HCT116 (cell line): Measurements from ENCODE around the gene TCEANC. TPM values are rescaled to one million over a fixed set of nuclear protein-coding genes. Genes with fewer than 3 reads are reported as not detected.

Experiments
- ATAC-seq: fragments of 200-7000 bp; cut with Tn5 transposase; 2 replicates; pipeline ENCODE4 v1.9.1; 2020; ENCODE audit warnings: mild to moderate bottlenecking, moderate library complexity
- BruUV-seq: library from RNA; stranded (reverse); fragments of 400-500 nt; replicated peaks from 2 replicates; lab custom pipeline; 2021; lab: Mats Ljungman, UMichigan
- CTCF ChIA-PET: fragments of 300-600 bp; sonication (Branson Sonifier 250); formaldehyde crosslinking; loops from one replicate; lab custom pipeline; 2021; ENCODE audit warnings: antibody characterized with exemption; lab: Charles Lee
- POLR2A ChIA-PET: fragments of 300-600, 350-600 bp; sonication (Branson Sonifier 250); formaldehyde crosslinking; loops from one replicate; lab custom pipeline; 2021; ENCODE audit warnings: antibody characterized with exemption; lab: Charles Lee
- RAD21 ChIA-PET, 2 experiments: fragments of 300-600 bp; sonication (Branson Sonifier 250); formaldehyde crosslinking; loops; one replicate each; lab custom pipeline; 2023; ENCODE audit warnings: low total read pairs in 2 of 2; ENCODE audit not compliant: uncharacterized antibody in 2 of 2, unreplicated experiment in 2 of 2, low non-redundant PET in 1 of 2; lab: Charles Lee
- DNase-seq: peaks from one replicate; pipeline ENCODE4 v3.0.0-alpha.2; 2010; ENCODE audit warnings: low read depth, low spot score
- H2AFZ ChIP-seq: fragments of 200-600 bp; shearing (Covaris generic), sonication (generic); 2 replicates; pipeline ENCODE4 v1.6.1; 2017; ENCODE audit warnings: low read depth, mixed run types, mixed read lengths, antibody characterized with exemption, low read length; ENCODE audit not compliant: poor library complexity, severe bottlenecking
- H3K27ac ChIP-seq: 2 replicates; pipeline ENCODE4 v1.5.1; 2012; ENCODE audit warnings: low read depth, low read length
- H3K27me3 ChIP-seq: fragments of 200-600 bp; sonication (generic); 2 replicates; pipeline ENCODE4 v1.6.1; 2016; ENCODE audit warnings: mixed run types, low read length, mixed read lengths; ENCODE audit not compliant: insufficient read depth
- H3K36me3 ChIP-seq, 2 experiments: fragments of 200-500 bp in 1 of 2; fragments of 200-600 bp in 1 of 2; sonication (Bioruptor generic) in 1 of 2; sonication (generic) in 1 of 2; 2 replicates each; pipeline versions ENCODE4 v1.5.1 to v1.6.1; 2014 to 2016; ENCODE audit warnings: low read length in 2 of 2, inconsistent platforms in 1 of 2, mixed read lengths in 1 of 2, mixed run types in 1 of 2; ENCODE audit not compliant: insufficient read depth in 2 of 2, control insufficient read depth in 1 of 2
- H3K4me1 ChIP-seq, 2 experiments: fragments of 200-600 bp in 1 of 2; sonication (generic) in 1 of 2; 2 replicates each; pipeline versions ENCODE4 v1.5.1 to v1.6.1; 2012 to 2017; ENCODE audit warnings: low read length in 2 of 2, inconsistent platforms in 1 of 2, mild to moderate bottlenecking in 1 of 2, mixed read lengths in 1 of 2, mixed run types in 1 of 2, moderate library complexity in 1 of 2; ENCODE audit not compliant: insufficient read depth in 2 of 2, control insufficient read depth in 1 of 2
- H3K4me2 ChIP-seq: fragments of 200-600 bp; sonication (generic); 2 replicates; pipeline ENCODE4 v1.6.1; 2017; ENCODE audit warnings: mixed run types, low read length, mixed read lengths
- H3K4me3 ChIP-seq, 2 experiments: fragments of 200-600 bp in 1 of 2; sonication (generic) in 1 of 2; replicated peaks in 1 of 2; 2 replicates each; pipeline ENCODE4 v1.5.1; 2011 to 2016; ENCODE audit warnings: low read length in 2 of 2, control low read depth in 1 of 2, low read depth in 1 of 2, mild to moderate bottlenecking in 1 of 2, mixed read lengths in 1 of 2, mixed run types in 1 of 2
- H3K79me2 ChIP-seq: fragments of 200-600 bp; sonication (generic); 2 replicates; pipeline ENCODE4 v1.6.1; 2017; ENCODE audit warnings: mild to moderate bottlenecking, mixed run types, low read length, moderate library complexity, mixed read lengths; ENCODE audit not compliant: insufficient read depth
- H3K9ac ChIP-seq: fragments of 200-600 bp; sonication (generic); 2 replicates; pipeline ENCODE4 v1.6.1; 2016; ENCODE audit warnings: low read length, mixed read lengths
- H3K9me2 ChIP-seq: fragments of 200-600 bp; sonication (generic), shearing (Covaris generic); 2 replicates; pipeline ENCODE4 v1.6.1; 2017; ENCODE audit warnings: mixed run types, mild to moderate bottlenecking, moderate library complexity; ENCODE audit not compliant: insufficient read depth
- H3K9me3 ChIP-seq, 2 experiments: fragments of 200-500 bp in 1 of 2; fragments of 200-600 bp in 1 of 2; sonication (Bioruptor generic) in 1 of 2; sonication (generic) in 1 of 2; 2 replicates each; pipeline ENCODE4 v1.6.1; 2014 to 2017; ENCODE audit warnings: low read length in 2 of 2, mixed read lengths in 2 of 2, inconsistent platforms in 1 of 2, low read depth in 1 of 2, mild to moderate bottlenecking in 1 of 2, mixed run types in 1 of 2, moderate library complexity in 1 of 2; ENCODE audit not compliant: control insufficient read depth in 1 of 2, insufficient read depth in 1 of 2
- H4K20me1 ChIP-seq: fragments of 200-600 bp; sonication (generic), shearing (Covaris generic); 2 replicates; pipeline ENCODE4 v1.6.1; 2017; ENCODE audit warnings: mixed run types, mild to moderate bottlenecking, moderate library complexity; ENCODE audit not compliant: insufficient read depth
- EZH2 ChIP-seq: fragments of 200-600 bp; sonication (generic); IDR thresholded peaks from 2 replicates; pipeline ENCODE4 v1.6.1; 2017; ENCODE audit warnings: antibody characterized with exemption, mixed run types
- EZH2phosphoT487 ChIP-seq: fragments of 200-600 bp; IDR thresholded peaks from 2 replicates; pipeline ENCODE4 v1.6.1; 2018; ENCODE audit warnings: antibody characterized with exemption, borderline replicate concordance
- JUND ChIP-seq: IDR thresholded peaks from 2 replicates; pipeline ENCODE4 v1.6.1; 2012
- POLR2A ChIP-seq: IDR thresholded peaks from 2 replicates; pipeline ENCODE4 v1.7.0; 2011; ENCODE audit warnings: borderline replicate concordance; ENCODE audit not compliant: insufficient read depth, insufficient read length; ENCODE audit errors: extremely low read depth
- RAD21 ChIP-seq: IDR thresholded peaks from 2 replicates; pipeline ENCODE4 v1.6.1; 2012; ENCODE audit warnings: low read depth, mild to moderate bottlenecking
- SP1 ChIP-seq: IDR thresholded peaks from 2 replicates; pipeline ENCODE4 v1.6.1; 2012; ENCODE audit warnings: low read depth
- TCF7L2 ChIP-seq: IDR thresholded peaks from 2 replicates; pipeline ENCODE4 v1.7.0; 2011; ENCODE audit warnings: borderline replicate concordance, inconsistent platforms; ENCODE audit not compliant: insufficient read depth, insufficient read length; ENCODE audit errors: extremely low read depth
- intact Hi-C: fragments of 100-400 bp; cut with micrococcal nuclease; formaldehyde crosslinking; loops from 2 replicates; pipeline ENCODE4 v1.10.0; 2022
- total RNA-seq: library from RNA; stranded (reverse); gene quantifications from one replicate; pipeline ENCODE4 v1.2.1, GENCODE V29; 2021; ENCODE audit not compliant: unreplicated experiment
- TF ChIP-seq, protein P1 (sequence below): IDR thresholded peaks from 2 replicates; pipeline ENCODE4 v1.6.1; 2012; ENCODE audit warnings: low read depth
- TF ChIP-seq, protein P2 (sequence below): IDR thresholded peaks from 2 replicates; pipeline ENCODE4 v1.6.1; 2011; ENCODE audit warnings: mild to moderate bottlenecking, low read length, moderate library complexity; ENCODE audit not compliant: insufficient replicate concordance; ENCODE audit errors: extremely low read depth
- TF ChIP-seq, protein P3 (sequence below), 3 experiments: fragments of 200-600 bp in 1 of 3; sonication (generic) in 1 of 3; IDR thresholded peaks in 2 of 3; conservative IDR thresholded peaks in 1 of 3; 2 replicates each; pipeline ENCODE4 v1.5.1; 2012 to 2017; ENCODE audit warnings: low read depth in 2 of 3, low read length in 2 of 3, antibody characterized with exemption in 1 of 3, borderline replicate concordance in 1 of 3, control low read depth in 1 of 3, mild to moderate bottlenecking in 1 of 3, mixed read lengths in 1 of 3, mixed run types in 1 of 3, moderate library complexity in 1 of 3; ENCODE audit not compliant: insufficient read depth in 1 of 3

TCEANC gene
- total RNA-seq, 1 experiment from 2014 or later, result 1.2 TPM

DNA sequence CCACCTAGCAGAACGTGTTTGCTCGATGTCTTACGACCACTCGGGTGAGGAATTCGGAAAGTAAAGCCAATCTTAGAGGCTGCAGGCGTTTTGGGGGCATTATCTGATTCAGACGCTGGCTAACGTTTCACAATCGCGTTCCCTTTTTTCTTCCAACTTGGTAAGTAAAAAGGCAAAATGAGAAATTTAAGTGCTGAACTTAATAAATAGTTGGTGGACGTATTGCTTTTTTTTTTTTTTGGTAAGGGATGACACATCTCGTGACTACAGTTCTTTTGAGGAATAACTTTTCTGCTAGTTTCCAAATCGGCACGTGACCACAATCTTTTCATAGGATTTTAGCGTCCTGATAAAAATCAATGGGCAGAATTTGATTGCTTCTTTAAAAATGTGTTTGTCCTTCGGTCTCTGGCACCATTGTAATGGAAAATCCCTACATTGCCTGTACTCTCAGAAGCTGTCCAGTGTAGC is 36.8 kb downstream of the TCEANC start:
- Histone ChIP-seq H3K79me2 (peaks cover 54% of the 10 kb centered on the region), H4K20me1 (0 out of 2 replicates have a peak, but pooled peaks cover 4% of the 10 kb centered on the region), H3K4me1 (peaks cover 40 to 66% of the 10 kb centered on the region in 2 experiments), H3K9me3 (no peaks in the 10 kb centered on the region), H3K4me2 (peak overlapping the region; percentile 87), H3K27me3 (no peaks in the 10 kb centered on the region), H3K4me3 (peak overlapping the region; percentile 70 to 80), H3K9ac (peak overlapping the region; percentile 83), H3K27ac (peak overlapping the region; percentile 80), H3K36me3 (no peaks in the 10 kb centered on the region), H3K9me2 (no peaks in the 10 kb centered on the region), H2AFZ (no peak overlapping the region)
- intact Hi-C loops, result loop anchor here (2.0 to 5.0 kb wide), 2 partner anchors 31 to 43 kb away; partner anchors contain the start of genes OFD1 and TRAPPC2
- CTCF ChIA-PET, result no interaction called here
- ATAC-seq (no peak), DNase-seq (no peak)
- BruUV-seq, result TSS peak; percentile 63
- TF ChIP-seq, protein P1, sequence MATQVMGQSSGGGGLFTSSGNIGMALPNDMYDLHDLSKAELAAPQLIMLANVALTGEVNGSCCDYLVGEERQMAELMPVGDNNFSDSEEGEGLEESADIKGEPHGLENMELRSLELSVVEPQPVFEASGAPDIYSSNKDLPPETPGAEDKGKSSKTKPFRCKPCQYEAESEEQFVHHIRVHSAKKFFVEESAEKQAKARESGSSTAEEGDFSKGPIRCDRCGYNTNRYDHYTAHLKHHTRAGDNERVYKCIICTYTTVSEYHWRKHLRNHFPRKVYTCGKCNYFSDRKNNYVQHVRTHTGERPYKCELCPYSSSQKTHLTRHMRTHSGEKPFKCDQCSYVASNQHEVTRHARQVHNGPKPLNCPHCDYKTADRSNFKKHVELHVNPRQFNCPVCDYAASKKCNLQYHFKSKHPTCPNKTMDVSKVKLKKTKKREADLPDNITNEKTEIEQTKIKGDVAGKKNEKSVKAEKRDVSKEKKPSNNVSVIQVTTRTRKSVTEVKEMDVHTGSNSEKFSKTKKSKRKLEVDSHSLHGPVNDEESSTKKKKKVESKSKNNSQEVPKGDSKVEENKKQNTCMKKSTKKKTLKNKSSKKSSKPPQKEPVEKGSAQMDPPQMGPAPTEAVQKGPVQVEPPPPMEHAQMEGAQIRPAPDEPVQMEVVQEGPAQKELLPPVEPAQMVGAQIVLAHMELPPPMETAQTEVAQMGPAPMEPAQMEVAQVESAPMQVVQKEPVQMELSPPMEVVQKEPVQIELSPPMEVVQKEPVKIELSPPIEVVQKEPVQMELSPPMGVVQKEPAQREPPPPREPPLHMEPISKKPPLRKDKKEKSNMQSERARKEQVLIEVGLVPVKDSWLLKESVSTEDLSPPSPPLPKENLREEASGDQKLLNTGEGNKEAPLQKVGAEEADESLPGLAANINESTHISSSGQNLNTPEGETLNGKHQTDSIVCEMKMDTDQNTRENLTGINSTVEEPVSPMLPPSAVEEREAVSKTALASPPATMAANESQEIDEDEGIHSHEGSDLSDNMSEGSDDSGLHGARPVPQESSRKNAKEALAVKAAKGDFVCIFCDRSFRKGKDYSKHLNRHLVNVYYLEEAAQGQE, result no peak
- RAD21 ChIA-PET, result no interaction called here
- POLR2A ChIA-PET, result no interaction called here

DNA sequence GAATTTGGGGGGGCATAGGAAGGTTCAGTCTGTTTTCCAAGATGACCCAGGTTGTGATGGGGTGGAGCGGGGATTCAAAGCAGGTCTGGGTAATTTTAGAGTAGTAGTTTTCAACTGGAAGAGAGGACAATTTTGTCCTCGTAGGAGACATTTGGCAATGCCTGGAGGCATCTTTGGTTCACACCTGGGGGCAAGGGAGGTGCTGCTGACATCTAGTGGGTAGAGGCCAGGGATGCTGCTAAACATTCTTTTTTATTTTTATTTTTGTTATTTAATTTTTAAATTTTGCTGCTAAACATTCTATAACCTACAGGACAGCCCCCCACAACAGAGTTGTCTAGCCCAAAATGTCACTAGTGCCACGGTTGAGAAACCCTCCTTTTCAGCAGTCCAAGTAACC is 37.9 kb downstream of the TCEANC start:
- intact Hi-C loops, result loop anchor here (2.0 to 5.0 kb wide), 2 partner anchors 32 to 41 kb away; partner anchors contain the start of genes OFD1 and TRAPPC2
- POLR2A ChIA-PET, result interaction anchor here (1.0 kb wide), 1 partner anchor 44 kb away, joined by 3 read pairs; the partner anchor contains the start of genes OFD1 and TRAPPC2
- no peak for DNase-seq
- TF ChIP-seq, protein P2, sequence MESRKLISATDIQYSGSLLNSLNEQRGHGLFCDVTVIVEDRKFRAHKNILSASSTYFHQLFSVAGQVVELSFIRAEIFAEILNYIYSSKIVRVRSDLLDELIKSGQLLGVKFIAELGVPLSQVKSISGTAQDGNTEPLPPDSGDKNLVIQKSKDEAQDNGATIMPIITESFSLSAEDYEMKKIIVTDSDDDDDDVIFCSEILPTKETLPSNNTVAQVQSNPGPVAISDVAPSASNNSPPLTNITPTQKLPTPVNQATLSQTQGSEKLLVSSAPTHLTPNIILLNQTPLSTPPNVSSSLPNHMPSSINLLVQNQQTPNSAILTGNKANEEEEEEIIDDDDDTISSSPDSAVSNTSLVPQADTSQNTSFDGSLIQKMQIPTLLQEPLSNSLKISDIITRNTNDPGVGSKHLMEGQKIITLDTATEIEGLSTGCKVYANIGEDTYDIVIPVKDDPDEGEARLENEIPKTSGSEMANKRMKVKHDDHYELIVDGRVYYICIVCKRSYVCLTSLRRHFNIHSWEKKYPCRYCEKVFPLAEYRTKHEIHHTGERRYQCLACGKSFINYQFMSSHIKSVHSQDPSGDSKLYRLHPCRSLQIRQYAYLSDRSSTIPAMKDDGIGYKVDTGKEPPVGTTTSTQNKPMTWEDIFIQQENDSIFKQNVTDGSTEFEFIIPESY, result no peak
- TF ChIP-seq, protein P3, sequence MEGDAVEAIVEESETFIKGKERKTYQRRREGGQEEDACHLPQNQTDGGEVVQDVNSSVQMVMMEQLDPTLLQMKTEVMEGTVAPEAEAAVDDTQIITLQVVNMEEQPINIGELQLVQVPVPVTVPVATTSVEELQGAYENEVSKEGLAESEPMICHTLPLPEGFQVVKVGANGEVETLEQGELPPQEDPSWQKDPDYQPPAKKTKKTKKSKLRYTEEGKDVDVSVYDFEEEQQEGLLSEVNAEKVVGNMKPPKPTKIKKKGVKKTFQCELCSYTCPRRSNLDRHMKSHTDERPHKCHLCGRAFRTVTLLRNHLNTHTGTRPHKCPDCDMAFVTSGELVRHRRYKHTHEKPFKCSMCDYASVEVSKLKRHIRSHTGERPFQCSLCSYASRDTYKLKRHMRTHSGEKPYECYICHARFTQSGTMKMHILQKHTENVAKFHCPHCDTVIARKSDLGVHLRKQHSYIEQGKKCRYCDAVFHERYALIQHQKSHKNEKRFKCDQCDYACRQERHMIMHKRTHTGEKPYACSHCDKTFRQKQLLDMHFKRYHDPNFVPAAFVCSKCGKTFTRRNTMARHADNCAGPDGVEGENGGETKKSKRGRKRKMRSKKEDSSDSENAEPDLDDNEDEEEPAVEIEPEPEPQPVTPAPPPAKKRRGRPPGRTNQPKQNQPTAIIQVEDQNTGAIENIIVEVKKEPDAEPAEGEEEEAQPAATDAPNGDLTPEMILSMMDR (IDR thresholded peaks at IDR 0.05 in 2 of 3, conservative IDR thresholded peaks at IDR 0.05 in 1 of 3; ENCODE audit: borderline replicate concordance in 1 of 3, insufficient read depth in 1 of 3, low read depth in 2 of 3, low read length in 2 of 3), result peak; percentile 10 to 21 (median 13); a peak in 2 of 6 replicates
- TF ChIP-seq POLR2A, result no peak
- no peak for TF ChIP-seq EZH2phosphoT487
- TF ChIP-seq SP1, result no peak
- no peak for TF ChIP-seq EZH2
- TF ChIP-seq JUND, result no peak
- TF ChIP-seq TCF7L2, result no peak
- peak; percentile 44; the same call in 1 of the 2 replicates for TF ChIP-seq RAD21

More for the DNA sequence above, 37.9 kb downstream of the TCEANC start:
- peak overlapping the region in 1 of 2 experiments; percentile 80; a peak in 1 of 4 replicates for H3K4me3 ChIP-seq
- no TSS peak for BruUV-seq
- 0 out of 2 replicates have a peak, but pooled peaks cover 4% of the 10 kb centered on the region for H4K20me1 ChIP-seq
- ATAC-seq, result no peak
- H2AFZ ChIP-seq, result no peak overlapping the region
- peak overlapping the region; percentile 87 for H3K4me2 ChIP-seq
- peak overlapping the region; percentile 83 for H3K9ac ChIP-seq
- ChIA-PET CTCF (interaction anchor here (0.5 to 1.7 kb wide), 2 partner anchors 26 to 32 kb away, joined by 4 to 7 read pairs; no protein-coding TSS in a partner anchor), RAD21 (no interaction called here)
- H3K4me1 ChIP-seq, result peaks cover 40 to 56% of the 10 kb centered on the region in 2 experiments
- H3K36me3 ChIP-seq, result no peaks in the 10 kb centered on the region
- no peaks in the 10 kb centered on the region for H3K9me2 ChIP-seq
- peaks cover 65% of the 10 kb centered on the region for H3K79me2 ChIP-seq
- H3K27ac ChIP-seq, result peak overlapping the region; percentile 80; the same call in 1 of the 2 replicates
- no peaks in the 10 kb centered on the region for H3K9me3 ChIP-seq
- no peaks in the 10 kb centered on the region for H3K27me3 ChIP-seq
